HK-2 (cell line): Measurements from ENCODE around the gene PLXNC1.

Experiments
- DNase-seq: peaks from one replicate; pipeline ENCODE4 v3.0.0-alpha.2; 2018; ENCODE audit not compliant: unreplicated experiment

The PLXNC1 gene

DNA sequence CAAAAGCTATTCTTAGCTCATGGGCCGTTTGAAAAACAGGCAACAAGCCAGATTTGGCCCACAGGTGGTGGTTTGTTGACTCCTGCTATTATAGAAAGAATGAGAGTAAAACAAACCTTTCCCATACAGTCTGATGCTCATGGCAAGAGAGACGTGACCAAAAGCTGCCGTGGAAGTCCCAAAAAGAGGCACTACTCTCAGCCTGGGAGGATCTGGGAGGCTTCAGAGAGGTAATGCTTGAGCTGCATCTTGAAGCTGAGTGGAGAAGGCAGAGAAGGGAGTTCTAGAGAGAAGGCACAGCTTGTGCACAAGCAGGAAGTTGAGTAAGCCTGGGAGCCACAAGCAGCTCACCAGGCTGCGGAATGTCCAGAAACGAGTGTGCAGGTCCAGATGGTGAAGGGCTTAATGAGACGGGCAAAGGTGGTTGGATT lies 9.6 kb downstream of the PLXNC1 start:
- DNase-seq: no peak

DNA sequence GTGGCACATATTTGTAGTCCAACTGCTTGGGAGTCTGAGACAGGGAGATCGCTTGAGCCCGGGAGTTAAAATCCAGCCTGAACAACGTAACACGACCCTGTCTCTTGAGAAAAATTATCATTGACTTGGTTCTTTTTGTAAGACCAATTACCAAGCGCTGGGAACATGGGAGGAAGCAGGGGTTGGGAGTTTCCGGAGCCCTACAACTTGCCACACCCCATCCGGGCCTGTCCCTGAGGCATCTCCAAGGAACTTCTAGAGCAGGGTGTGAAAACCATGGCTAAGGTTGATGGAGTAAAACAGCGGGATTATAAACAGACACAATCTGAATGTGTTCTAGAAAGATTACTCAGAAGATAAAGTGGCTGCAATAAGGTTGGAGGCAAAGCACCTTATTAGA lies 10.3 kb downstream of the PLXNC1 start:
- no peak for DNase-seq

DNA sequence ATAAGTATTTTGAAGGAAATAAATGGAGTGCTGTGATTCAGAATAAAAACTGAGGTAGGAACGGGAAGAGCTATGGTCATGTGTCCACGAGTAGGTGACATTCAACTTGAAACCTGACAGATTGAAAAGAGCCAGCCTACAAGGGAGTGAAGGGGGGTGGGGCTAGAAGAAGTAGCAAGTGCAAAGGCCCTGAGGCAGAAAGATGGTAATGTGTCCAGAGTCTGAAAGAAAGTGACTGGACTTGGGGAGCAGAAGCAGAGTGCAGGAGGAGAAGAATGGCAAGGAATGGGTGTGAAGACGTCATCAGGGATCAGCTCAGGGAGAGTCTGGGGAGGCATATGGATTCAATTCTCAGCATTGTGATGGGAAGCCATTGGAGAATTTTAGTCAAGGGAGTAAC lies 13.7 kb downstream of the PLXNC1 start:
- no peak for DNase-seq

DNA sequence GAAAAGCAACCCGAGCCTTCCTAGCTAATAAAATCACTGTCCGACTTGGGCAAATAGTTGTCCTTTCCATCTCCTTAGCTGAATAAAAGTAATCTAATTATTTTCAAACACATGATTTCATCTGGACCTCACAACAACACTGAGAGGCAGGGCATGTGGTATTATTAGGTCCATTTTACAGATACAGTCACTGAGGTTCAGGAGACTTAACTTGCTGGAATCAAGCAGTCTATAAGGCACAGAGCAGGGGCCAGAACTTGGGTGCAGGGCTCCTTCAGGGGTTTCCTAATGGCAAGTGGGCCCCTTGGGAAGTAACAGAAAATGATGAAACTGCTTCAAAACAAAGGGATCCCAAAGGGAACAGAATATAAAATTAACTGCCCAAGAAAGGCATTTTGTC lies 15.5 kb downstream of the PLXNC1 start:
- no peak for DNase-seq

DNA sequence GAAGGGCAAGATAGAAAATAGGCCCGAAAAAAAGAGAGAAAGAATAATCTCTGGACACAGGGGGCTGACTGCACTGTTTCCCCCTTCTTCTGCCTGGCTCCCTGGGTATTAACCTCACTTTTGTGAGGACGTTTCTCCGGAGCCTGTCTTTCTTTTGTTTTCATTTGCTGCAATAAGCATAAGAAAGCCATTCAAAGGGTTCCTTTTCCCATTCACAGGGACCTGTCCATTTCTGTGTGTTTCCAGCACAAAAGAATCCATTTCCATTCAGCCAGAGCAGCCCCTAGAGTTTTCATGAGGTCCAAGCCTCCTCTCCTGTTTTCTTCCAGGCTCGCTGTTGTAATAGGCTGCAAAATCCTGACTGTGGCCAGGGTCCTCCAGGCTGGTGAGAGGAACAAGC lies 16.8 kb downstream of the PLXNC1 start:
- DNase-seq: no peak

DNA sequence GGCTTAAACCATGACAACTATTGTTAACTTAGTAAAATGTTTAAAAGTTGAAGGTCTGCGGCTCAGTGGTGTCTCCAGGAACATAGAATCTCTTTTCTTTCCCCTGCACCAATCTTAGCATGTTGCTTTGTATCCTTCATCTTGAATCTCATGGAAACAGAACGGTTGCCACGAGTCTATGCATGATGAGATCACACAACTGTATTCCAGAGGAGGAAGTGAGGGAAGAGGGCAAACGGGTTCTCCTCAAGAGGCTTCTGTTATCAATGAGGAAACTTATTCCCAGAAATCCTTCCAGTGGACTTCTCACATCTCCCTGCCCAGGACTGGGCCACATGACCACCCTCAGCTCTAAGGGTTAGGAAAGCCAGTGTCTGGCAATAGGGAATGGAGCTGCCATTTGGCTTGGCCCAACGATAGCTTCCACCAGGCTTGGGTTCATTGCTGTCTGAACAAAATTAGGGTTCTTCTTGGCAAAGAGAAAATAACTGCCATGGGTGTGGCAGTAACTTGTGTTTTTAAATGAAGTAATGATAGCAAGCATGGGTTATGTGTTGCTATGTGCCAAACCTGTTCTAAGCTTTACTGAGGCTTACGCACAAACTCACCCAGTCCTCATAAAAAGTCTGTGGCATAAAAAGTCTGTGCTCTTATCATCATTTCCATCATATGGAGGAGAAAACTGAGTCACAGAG lies 17.4 kb downstream of the PLXNC1 start:
- DNase-seq: no peak

DNA sequence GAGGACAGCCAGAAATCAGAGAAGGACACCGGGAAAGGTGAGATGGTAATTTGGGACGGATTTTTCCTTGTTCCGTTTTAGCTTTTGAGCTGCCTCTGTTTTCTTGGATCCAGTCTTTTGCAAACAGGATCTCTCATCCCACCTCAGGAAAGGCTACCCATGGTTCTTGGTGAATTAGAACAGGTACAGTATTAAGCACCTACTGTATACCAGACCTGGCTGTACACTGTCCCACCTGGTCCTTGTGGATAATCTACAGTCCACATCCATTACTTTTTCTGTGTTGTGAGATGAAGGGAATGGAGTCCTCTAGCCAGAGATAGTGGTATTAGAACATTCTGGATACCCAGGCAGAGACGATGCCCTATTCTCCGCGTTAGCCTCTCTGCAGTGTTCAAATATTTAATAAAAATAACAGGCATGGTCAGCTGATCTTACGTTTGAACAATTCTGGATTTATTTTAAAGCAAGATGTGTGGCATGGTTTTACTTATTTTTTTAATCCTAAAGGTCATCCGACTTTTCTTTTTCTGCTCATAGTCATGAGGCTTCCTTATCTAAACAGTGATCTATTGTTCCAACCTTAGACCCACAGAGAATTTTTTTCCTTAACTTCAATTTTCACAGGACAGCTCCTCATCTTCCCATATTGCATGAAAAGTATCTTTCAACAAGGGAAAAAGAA lies 18.8 kb downstream of the PLXNC1 start:
- no peak for DNase-seq

DNA sequence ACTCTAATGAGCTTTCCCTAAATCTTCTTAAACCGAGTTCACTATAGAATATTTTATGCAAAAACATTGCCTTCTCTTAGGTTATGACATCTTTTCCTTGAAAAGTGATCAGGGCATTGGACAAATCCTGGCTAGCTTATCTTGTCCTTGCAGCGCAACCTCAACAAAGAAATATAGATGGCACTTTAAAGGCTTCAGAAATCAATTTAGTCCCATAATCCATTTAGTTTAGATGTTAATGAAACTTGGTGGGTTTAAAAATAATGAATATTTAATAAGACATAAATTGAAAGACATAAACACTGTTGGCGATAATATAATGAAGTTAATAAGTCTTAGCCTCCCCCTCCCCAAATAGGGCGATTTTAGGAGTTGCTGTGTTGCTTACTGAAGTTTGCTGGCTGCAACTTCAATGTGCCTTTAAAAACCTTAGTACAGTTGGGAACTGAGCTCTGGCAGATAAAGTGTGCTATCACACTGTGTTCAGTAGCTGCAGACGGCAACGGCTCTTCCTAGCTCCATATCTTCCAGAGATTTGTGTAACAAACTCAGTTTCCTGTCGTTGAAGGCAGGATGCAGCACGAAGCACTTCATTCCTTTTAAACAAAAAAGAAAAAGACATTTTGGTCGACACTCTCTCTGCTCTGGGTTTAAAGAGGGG lies 19.5 kb downstream of the PLXNC1 start:
- DNase-seq: no peak

DNA sequence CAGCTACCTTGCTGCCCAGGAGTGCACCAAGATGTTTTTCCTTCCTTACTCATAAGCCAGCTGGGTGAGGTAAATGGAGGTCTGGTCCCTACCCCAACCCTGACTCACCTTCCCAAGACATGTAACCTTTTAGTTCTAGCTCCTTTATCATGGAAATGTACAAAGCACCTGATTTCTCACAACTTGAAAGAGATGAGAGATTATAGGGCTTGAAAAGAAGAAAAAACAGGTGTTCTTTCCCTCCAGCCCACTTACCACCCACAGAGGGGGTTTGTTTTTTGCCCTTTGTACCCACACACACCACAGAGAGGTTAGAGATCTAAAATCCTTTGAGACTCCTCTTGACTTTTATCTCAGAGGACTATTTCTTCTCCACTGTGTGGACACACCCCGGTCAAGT lies 21.1 kb downstream of the PLXNC1 start:
- no peak for DNase-seq

DNA sequence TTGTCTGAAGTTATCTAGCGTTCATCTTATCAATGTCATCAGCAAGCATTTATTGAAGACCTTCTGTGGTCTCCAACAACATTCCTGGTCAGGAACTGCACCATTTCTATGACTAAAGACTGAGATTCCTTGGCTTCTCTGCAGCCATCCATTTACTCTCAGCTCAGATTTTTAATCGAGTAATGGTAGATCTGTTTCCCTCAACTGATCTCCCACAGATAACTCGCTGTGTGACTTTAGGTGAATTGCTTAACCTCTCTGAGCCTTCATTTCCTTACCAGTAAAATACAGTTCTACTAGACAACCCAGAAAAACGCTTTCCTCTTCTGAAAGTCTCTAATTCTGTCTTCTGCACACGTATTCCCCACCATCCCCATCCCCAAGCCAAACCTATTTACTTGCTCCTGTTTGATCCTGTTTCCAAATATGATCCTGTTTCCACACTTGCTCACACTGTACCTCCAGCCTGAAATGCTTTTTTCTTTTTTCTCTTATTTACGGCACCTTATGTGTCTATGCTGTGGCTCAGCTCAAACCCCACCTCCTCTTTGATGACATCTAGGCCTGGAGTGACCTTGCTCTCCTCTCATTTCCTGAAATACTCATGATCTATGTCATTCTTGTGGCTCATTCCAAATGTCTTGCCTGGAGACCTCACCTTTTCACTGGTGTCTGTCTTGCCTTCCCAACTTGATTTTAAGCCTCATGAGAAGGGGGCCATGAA lies 21.8 kb downstream of the PLXNC1 start:
- DNase-seq: no peak

DNA sequence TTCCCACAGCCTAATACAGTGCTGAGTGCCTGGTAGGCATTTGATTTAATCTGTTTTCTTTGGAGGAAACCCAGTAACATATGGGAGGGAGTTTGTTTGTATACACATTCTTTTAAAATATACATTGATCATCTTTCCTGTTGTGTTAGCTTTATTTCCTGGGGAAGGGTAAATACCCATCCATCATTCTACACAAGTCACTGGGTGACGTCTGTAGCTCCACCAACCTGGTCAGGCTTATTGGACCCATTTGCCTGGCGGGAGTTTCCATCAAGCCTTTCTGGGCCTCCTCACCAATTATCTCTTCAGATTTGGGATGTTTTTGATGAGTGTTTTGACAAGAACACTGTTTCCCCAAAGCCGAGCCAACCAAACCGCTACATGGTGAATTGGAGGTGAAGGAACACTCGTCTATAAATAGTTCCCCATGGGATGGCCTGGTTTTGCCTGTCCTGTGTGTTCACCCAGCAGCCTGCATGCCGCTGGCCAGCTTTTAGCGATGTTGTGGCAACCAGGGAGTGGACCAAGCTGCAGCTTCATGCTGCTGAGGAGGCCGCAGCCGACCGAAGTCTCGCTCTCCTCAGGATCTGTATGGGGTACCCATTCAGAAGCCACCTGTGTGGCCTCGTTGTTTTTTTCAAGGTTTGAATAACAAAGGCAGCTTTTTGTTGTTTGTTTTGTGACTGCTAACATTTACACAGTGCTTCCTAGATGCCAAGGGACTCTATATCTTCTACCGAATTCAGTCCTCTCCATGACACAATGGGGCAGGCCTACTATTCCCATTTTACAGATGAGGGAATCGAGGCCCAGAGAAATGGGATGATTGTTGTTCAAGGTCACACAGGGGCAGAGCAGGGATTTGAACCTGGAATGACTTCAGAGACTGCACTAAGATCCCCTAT lies 22.6 kb downstream of the PLXNC1 start:
- DNase-seq: no peak

DNA sequence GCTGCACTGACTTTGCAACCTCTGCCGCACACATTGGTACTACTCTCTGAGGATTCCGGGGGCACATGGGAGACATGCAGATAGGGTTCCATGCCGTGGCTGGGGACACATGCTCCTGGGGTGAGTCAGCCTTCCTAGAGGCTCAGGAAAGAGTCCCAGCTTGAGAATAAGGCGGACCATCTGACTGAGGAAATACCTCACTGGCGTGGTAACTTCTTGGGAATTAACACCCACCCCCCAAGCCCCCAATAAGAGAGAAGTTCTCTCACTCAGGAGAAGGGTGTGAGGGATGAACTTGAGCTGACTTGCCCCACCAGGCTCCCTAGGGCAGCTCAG lies 23.2 kb downstream of the PLXNC1 start:
- no peak for DNase-seq

DNA sequence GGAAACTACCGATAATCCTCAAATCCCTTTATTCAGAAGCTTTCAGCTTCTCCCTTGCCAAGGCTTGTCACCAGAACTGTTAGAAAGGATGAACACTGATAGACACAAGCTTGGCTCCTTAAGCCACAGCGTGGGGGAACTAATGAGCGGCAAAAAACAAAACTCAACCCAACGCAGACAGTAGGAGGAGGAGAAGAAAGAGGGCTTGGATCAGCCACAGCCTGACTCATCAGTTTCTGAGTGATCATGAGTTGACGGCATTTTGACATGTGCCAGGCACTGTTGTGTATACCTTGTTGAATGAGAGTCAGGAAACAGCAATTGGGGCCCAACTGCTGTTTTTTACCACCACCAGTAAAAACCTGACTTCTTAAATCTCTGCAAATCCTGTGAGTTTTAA lies 23.7 kb downstream of the PLXNC1 start:
- no peak for DNase-seq

DNA sequence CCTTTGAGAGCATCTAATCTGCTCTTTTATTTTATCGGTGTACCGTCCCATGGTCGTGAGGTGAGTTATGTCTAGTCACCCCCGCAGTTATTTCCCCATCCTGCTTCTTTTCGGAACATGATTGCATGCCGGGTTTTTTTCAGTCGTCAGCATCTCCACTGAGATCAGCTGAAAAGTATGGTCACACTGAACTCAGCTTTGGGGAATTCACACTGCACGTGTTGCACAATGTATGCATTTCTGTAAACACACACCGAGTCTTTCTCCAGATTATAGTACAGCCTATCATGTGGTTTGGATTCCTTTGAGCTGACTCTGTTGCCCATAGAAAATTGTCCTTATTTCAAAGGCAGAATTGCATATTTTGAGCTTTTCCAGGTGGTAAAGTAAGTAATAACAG lies 24.6 kb downstream of the PLXNC1 start:
- no peak for DNase-seq

DNA sequence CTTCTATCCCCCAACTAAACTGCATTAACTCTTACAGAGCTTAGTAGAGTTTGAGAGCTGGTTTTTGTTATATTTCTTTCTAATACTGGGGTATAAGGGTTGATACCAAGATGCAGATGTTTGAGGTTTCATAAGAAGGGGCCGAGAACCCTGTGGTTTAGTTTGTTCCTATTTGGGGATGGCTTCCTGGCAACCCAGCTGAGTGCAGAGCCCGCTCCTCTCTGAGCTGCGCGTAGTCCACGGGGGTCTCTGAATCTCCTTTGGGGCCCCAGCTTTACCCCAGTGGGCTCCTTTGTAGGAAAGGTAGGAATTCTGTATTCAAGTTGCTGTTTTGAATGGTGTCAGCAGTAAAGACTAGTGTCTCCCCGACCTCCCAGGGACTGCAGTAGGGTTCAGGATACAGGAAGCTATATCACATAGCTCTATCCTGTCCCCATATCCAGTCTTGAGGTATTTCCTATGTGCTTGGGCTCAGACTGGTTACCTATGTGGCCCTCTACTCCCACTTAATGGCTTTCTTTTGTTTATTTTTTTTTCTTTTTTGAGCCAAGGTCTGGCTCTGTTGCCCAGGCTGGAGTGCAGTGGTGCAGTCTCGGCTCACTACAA lies 25.4 kb downstream of the PLXNC1 start:
- DNase-seq: no peak

DNA sequence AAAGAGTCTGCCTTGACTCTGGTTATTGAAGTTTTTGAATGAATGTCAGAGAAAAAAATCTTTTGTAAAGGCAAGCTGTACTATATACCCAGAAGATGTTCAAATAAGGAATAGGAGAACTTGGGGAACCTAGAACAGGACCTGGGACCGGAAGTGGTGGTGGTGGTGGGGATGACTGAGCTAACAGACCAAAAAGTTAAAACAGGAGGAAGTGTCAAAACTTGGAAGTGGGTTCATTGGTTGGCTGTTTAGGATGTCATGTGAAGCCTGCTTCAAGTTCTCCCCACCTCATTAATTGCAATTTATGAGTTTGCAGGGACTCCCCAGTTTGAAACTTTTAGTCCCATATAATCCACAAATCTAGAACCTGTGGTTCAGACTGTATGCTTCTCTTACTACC lies 26.2 kb downstream of the PLXNC1 start:
- DNase-seq: no peak

DNA sequence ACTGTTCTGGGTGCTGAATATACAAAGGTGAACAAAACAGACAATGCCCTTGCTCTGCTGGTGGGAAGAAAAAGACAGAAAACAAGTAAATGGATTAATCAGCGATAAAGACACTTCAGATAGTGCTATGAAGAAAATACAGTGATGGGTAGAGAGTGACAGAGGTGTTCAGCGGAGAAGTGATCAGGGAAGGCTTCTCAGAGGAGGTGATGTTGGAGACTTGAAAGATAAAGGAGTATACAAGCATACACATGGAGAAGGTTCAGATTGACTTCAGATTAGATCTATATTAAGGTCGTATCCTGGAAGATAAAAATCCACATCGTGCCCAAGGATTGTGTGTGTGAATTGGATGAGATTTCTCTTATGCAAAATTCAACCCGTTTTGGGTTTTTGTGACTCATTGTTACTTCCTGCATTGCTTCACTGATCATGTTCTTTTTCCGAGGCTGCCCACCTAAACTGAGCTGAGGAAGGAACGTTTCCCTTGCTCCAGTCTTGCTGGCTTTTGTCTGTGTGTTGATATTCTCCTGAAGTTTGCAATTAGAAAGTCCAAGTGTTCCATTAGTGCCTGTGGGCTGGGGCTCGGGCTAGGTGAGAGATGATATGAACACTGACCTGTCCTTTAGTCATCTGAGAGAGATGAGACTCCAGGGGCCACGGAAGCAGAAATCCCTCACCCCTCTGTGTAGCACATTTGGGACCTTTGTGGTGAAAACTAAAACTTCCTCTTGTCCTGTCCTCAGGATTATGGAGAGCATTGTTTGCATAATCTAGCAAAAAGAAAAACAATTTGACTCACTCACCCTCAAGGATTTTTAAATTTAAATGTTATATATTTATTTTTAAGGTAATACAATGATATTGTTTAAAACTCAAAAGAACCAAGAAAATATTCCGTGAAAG lies 27.6 kb downstream of the PLXNC1 start:
- DNase-seq: no peak

DNA sequence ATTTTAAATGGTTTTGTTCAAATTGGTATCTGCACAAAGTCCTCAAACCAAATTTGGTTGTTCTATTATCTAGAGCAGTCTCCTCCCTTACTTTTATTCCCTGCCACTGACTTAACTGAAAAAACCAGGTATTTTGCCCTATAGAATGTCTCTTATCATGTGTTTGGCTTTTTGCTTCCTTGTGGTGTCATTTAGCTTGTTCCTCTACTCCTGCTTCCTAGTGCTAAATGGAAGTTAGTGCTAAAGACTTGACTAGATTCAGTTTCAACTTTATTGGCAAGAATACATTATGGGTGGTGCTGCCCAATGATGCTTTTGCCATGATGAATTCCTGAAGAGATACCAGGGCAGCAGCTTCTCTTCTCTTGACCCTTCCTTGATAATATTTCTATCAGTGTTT lies 29.7 kb downstream of the PLXNC1 start:
- DNase-seq: no peak

DNA sequence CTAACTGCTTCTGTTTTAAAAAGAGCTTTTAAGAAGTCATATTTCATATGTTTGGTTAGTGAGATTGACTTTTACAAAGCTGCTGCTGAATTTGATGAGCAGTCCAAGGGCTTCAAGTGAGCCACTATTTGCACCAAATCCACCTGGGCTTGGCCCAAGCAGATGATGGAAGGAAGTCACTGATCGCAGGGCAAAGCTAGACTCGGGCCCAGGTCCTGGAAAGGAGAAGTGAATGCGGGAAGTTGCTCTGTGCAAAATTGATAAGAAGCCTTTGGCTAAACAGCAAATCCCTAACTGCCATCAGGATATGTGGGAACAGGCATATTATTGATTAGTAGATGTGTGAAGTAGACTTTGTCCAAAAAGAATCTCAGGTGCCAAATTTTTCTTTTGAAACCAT lies 30.5 kb downstream of the PLXNC1 start:
- no peak for DNase-seq

DNA sequence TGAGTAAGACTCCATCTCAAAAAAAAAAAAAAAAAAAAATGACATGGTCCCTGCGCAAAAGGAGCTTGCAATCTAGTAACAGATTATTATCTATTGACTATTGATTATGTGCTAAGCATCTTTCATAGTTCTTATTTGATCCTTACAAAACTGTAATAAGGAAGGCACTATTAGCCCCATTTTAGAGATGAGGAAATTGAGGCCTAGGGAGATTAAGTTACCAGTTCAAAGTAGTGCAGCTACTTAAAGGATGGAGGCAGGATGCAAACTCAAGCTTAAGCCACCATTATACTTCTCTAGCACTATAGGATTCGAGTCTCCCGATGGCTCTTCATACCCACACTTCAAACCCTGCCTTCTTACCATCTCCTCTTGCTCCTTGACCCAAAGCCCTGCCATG lies 31.3 kb downstream of the PLXNC1 start:
- no peak for DNase-seq
